ENCODE data around the gene ZNF827. TPM values are rescaled to one million over a fixed set of nuclear protein-coding genes. Genes with fewer than 3 reads are reported as not detected.

The ZNF827 gene
- total RNA-seq, 1 experiment from 2014 or later = 29.4 TPM

DNA sequence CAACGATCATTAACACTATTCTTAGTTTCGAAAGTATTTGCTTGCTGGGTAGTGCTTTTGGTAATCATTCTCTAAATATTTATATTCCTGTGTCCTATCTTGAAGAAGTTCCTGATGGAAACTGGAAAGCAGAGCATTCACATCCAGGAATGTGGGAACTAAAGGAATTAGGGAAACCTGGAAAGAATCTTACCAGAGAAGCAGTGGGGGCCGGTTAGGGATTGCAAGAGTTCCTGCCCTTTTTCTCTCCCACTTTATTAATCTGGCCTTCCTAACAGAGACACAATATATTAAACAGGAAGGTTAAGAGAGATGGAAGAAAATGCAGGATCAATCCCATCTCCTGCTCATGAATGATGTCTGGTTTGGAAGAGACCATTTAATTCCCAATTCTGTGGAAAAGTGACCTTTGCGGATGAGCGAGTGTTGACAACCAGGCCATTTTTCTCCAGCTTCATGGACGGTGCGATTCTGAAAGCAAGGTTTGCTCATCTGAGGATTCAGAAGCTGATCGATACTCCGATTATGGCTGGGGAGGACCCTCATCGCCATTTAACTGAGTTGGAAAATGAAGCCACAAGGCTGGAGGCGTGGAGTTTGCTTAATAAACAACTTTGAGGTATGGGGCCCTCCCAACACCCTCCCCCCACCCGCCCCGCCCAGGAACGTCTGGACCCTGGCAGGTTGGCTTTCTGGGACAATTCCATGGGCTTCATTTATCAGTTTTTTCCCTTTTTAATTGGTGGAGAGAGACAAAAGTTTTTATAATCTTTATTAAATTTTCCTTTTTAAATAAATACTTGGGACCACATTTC lies 206.4 kb downstream of the ZNF827 start:
- H3K27ac Mint-ChIP-seq = peak overlapping the region; percentile 86 to 94 (median 91)
- H3K27me3 Mint-ChIP-seq (ENCODE audit: low read depth) = no peaks in the 10 kb centered on the region; the same call in 1 of the 2 replicates
- Histone ChIP-seq H2BK5ac (ENCODE audit: insufficient read length, low read length) (no peak overlapping the region), H3K4me2 (ENCODE audit: insufficient read depth, insufficient read length, low read length) (peak overlapping the region; percentile 45), H2BK120ac (ENCODE audit: low read depth, low read length, poor library complexity, severe bottlenecking) (no peak overlapping the region), H4K20me1 (ENCODE audit: control insufficient read depth, insufficient read depth, insufficient read length) (no peaks in the 10 kb centered on the region), H2BK15ac (ENCODE audit: low read depth, low read length) (no peak overlapping the region), H2BK12ac (ENCODE audit: insufficient read length, low read depth, low read length) (no peak overlapping the region), H3K79me1 (ENCODE audit: insufficient read depth, low read depth, low read length, poor library complexity, severe bottlenecking) (no peaks in the 10 kb centered on the region), H3K18ac (ENCODE audit: insufficient read length, low read depth, low read length) (peak overlapping the region; percentile 33), H3T11ph (ENCODE audit: low read length) (no peak overlapping the region), H4K5ac (ENCODE audit: insufficient read length, low read depth, low read length) (no peak overlapping the region), H3K27ac (ENCODE audit: insufficient read length, low read depth, low read length) (peak overlapping the region; percentile 70), H3K9me3 (ENCODE audit: control insufficient read depth, low read depth, low read length) (no peaks in the 10 kb centered on the region), H4K8ac (replicated peaks; ENCODE audit: insufficient read length, low read depth, low read length) (no peak overlapping the region), H2BK20ac (ENCODE audit: low read depth, low read length, poor library complexity, severe bottlenecking) (no peak overlapping the region), H3K23me2 (ENCODE audit: insufficient read length, low read depth, low read length, poor library complexity, severe bottlenecking) (no peaks in the 10 kb centered on the region), H3K56ac (ENCODE audit: insufficient read length, low read depth, low read length) (no peak overlapping the region), H3K4me1 (ENCODE audit: insufficient read depth, low read length) (peaks cover 13% of the 10 kb centered on the region), H3K27me3 (ENCODE audit: insufficient read depth, low read length) (no peaks in the 10 kb centered on the region; the same call in 1 of the 2 replicates), H3K4ac (ENCODE audit: low read depth, low read length) (no peak overlapping the region), H3K14ac (ENCODE audit: insufficient read depth, low read length) (no peak overlapping the region), H3K79me2 (ENCODE audit: insufficient read depth, low read length) (no peaks in the 10 kb centered on the region), H3K9ac (ENCODE audit: extremely low read depth, insufficient read length, low read length) (peak overlapping the region; percentile 69), H4K91ac (ENCODE audit: insufficient read length, low read depth, low read length) (no peak overlapping the region), H2AK5ac (ENCODE audit: insufficient read length, low read length) (no peak overlapping the region), H2AFZ (ENCODE audit: low read length) (no peak overlapping the region), H3K23ac (ENCODE audit: insufficient read length, low read depth, low read length) (no peak overlapping the region)
- H3K4me3 Mint-ChIP-seq = peak overlapping the region; percentile 60 to 71
- WGBS (ENCODE audit: extremely low coverage, insufficient read length, low lambda C conversion rate) = no CpG with 5 or more reads among the region's 14 CpGs
- TF ChIP-seq, protein P1, sequence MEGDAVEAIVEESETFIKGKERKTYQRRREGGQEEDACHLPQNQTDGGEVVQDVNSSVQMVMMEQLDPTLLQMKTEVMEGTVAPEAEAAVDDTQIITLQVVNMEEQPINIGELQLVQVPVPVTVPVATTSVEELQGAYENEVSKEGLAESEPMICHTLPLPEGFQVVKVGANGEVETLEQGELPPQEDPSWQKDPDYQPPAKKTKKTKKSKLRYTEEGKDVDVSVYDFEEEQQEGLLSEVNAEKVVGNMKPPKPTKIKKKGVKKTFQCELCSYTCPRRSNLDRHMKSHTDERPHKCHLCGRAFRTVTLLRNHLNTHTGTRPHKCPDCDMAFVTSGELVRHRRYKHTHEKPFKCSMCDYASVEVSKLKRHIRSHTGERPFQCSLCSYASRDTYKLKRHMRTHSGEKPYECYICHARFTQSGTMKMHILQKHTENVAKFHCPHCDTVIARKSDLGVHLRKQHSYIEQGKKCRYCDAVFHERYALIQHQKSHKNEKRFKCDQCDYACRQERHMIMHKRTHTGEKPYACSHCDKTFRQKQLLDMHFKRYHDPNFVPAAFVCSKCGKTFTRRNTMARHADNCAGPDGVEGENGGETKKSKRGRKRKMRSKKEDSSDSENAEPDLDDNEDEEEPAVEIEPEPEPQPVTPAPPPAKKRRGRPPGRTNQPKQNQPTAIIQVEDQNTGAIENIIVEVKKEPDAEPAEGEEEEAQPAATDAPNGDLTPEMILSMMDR (conservative IDR thresholded peaks at IDR 0.05) = no peak
- peaks cover 0 to 9% (median 3%) of the 10 kb centered on the region in 3 experiments; a peak in 2 of 7 replicates for H3K36me3 Mint-ChIP-seq (ENCODE audit: insufficient read depth in 1 of 3, low read depth in 3 of 3)
- peaks cover 34 to 35% of the 10 kb centered on the region in 2 experiments for H3K4me1 Mint-ChIP-seq
- no peaks in the 10 kb centered on the region; a peak in 1 of 5 replicates for H3K9me3 Mint-ChIP-seq
- no peak for DNase-seq

Data from H9 (cell line).